Transverse colon (tissue), 4 donors: ENCODE measurements around the gene CD300E. TPM values are rescaled to one million over a fixed set of nuclear protein-coding genes. Genes with fewer than 3 reads are reported as not detected.

ENCODE experiments used
- DNase-seq: peaks from one replicate; pipeline ENCODE4 v3.0.0-alpha.2; 2019
- H3K27ac ChIP-seq, 4 donors: fragments of 200-600 bp; sonication (generic); 2 replicates each; pipeline ENCODE4 v1.5.1; 2016 to 2018; ENCODE audit warnings: inconsistent platforms in 4 of 4
- H3K27me3 ChIP-seq: fragments of 200-600 bp; sonication (generic); 2 replicates; pipeline ENCODE4 v1.5.1; 2017; ENCODE audit warnings: inconsistent platforms
- H3K36me3 ChIP-seq, 4 donors: fragments of 200-600 bp; sonication (generic); 2 replicates each; pipeline ENCODE4 v1.5.1; 2017 to 2019; ENCODE audit warnings: inconsistent platforms in 4 of 4
- H3K4me1 ChIP-seq, 4 donors: fragments of 200-600 bp; sonication (generic); 2 replicates each; pipeline ENCODE4 v1.5.1; 2017 to 2020; ENCODE audit warnings: inconsistent platforms in 4 of 4
- H3K4me3 ChIP-seq, 4 donors: fragments of 200-600 bp; sonication (generic); 1 replicate in 1 of 4; 2 replicates in 3 of 4; pipeline versions ENCODE4 v1.5.1 to v1.6.1; 2017 to 2019; ENCODE audit warnings: inconsistent platforms in 4 of 4
- H3K9me3 ChIP-seq, 2 donors: fragments of 200-600 bp; sonication (generic); 2 replicates each; pipeline ENCODE4 v1.5.1; 2017 to 2019; ENCODE audit warnings: inconsistent platforms in 2 of 2
- EP300 ChIP-seq: sonication (generic); formaldehyde crosslinking; IDR thresholded peaks from one replicate; pipeline ENCODE4 v1.6.1; 2017; ENCODE audit warnings: antibody characterized with exemption, low read depth
- POLR2A ChIP-seq: fragments of 450-650 bp; IDR thresholded peaks from one replicate; pipeline ENCODE4 v1.6.1; 2016; ENCODE audit warnings: antibody characterized with exemption, mild to moderate bottlenecking, moderate library complexity
- POLR2AphosphoS5 ChIP-seq, 3 donors: sonication (generic); formaldehyde crosslinking; IDR thresholded peaks; one replicate each; pipeline ENCODE4 v1.6.1; 2016; ENCODE audit warnings: antibody characterized with exemption in 3 of 3
- WGBS, 2 donors: methylation state at CpG; one replicate each; pipeline ENCODE4 v1.1.5; 2018; ENCODE audit warnings: low coverage in 1 of 2; 5-methylcytosine and 5-hydroxymethylcytosine counted together
- in situ Hi-C, 4 donors: fragments of 200-750 bp; cut with MboI; loops; one replicate each; pipeline versions ENCODE4 v1.15.0 to v1.15.1; 2017; ENCODE audit warnings: low sequenced_read_pairs in 3 of 4, low pct_ligation_motif_present in 1 of 4, low pct_unique_long_range_greater_than_20kb in 1 of 4
- intact Hi-C: fragments of 100-400 bp; cut with DNase I; formaldehyde crosslinking; loops from one replicate; pipeline ENCODE4 v1.15.1; 2023; ENCODE audit warnings: low total_unique reads
- total RNA-seq, 4 donors: library from RNA; depleted of rRNA; stranded (reverse); fragments of >200 nt; gene quantifications; one replicate each; pipeline ENCODE4 v1.1.0, GENCODE V29; 2016
- TF ChIP-seq, protein P1 (sequence below), 5 experiments: fragments of 200-600 bp in 3 of 5; fragments of 450-650 bp in 2 of 5; sonication (generic) in 3 of 5; IDR thresholded peaks; 1 replicate in 2 of 5; 2 replicates in 3 of 5; pipeline ENCODE4 v1.5.1; 2016 to 2017; ENCODE audit warnings: antibody characterized with exemption in 5 of 5, inconsistent platforms in 3 of 5, mild to moderate bottlenecking in 2 of 5, moderate library complexity in 1 of 5

The CD300E gene
- total RNA-seq, 4 donors from 2014 or later = 0.14 to 0.32 TPM; not detected in 2

DNA sequence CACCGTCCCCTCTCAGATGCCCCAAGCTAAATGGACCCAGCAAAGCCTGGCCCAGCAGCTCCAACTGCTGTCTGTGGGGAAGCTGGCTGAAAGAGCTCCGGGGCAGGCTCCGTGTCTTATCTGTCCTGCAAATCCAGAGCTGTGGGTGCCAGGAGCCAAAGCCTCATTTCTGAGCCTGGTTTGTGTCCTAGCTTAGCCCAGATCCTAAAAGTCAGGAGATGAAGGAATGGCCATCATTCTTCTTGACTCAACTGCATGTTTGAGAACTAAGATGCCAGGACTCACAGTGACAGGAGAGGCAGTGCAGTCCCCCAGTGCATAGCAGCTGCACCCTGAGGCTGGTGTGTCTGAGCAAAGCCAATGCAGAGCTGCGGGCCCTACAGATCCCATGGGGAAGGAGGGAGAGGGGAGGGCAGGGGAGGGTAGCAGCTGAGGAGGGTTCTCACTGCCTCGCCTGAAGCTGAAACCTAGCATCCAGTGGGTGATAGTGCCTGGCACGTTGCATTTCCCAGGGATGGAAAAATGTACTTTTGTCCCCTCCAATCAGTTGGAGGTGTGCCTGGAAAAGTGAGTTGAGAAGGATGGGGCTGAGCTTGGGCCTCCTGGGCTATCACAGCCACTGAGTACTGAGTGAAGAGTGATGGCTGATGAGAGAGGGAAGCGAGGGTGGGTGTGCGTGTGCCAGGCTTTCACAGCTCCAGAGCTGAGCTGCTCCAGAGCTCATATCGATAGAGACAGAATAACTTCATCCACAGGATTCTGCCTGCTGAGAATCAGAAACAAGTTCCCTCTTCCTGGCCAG is 24.5 kb upstream of the CD300E start:
- WGBS, 2 donors = 76% methylated on average over 9 of the region's 9 CpGs; no CpG with 5 or more reads in 1 of the 2 donors

GRCh38 chr17:74646231-74646630 is 22.7 kb upstream of the CD300E start:
- no peak overlapping the region for H3K27ac ChIP-seq
- no peaks in the 10 kb centered on the region for H3K36me3 ChIP-seq
- no peak overlapping the region for H3K4me3 ChIP-seq
- in situ Hi-C loops = no loop called here
- peaks cover 43% of the 10 kb centered on the region for H3K27me3 ChIP-seq
- WGBS, 2 donors = 44 to 71% methylated on average over 1 to 3 of the region's 3 CpGs
- H3K4me1 ChIP-seq = no peaks in the 10 kb centered on the region
- H3K9me3 ChIP-seq = no peaks in the 10 kb centered on the region
- DNase-seq = no peak
- TF ChIP-seq POLR2A = no peak
- TF ChIP-seq, protein P1, sequence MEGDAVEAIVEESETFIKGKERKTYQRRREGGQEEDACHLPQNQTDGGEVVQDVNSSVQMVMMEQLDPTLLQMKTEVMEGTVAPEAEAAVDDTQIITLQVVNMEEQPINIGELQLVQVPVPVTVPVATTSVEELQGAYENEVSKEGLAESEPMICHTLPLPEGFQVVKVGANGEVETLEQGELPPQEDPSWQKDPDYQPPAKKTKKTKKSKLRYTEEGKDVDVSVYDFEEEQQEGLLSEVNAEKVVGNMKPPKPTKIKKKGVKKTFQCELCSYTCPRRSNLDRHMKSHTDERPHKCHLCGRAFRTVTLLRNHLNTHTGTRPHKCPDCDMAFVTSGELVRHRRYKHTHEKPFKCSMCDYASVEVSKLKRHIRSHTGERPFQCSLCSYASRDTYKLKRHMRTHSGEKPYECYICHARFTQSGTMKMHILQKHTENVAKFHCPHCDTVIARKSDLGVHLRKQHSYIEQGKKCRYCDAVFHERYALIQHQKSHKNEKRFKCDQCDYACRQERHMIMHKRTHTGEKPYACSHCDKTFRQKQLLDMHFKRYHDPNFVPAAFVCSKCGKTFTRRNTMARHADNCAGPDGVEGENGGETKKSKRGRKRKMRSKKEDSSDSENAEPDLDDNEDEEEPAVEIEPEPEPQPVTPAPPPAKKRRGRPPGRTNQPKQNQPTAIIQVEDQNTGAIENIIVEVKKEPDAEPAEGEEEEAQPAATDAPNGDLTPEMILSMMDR (IDR thresholded peaks at IDR 0.05) = peak in 2 of 5 experiments; percentile 11 to 13
- intact Hi-C loops = no loop called here

More for the DNA sequence above, 24.5 kb upstream of the CD300E start:
- in situ Hi-C loops = no loop called here
- no peaks in the 10 kb centered on the region for H3K9me3 ChIP-seq
- H3K36me3 ChIP-seq = no peaks in the 10 kb centered on the region
- peaks cover 53% of the 10 kb centered on the region for H3K27me3 ChIP-seq
- no peak overlapping the region for H3K4me3 ChIP-seq
- TF ChIP-seq POLR2AphosphoS5 (IDR thresholded peaks at IDR 0.05) = peak in 2 of 3 donors; percentile 33 to 51
- TF ChIP-seq POLR2A = no peak
- H3K27ac ChIP-seq = no peak overlapping the region
- no peak for DNase-seq
- H3K4me1 ChIP-seq = no peaks in the 10 kb centered on the region
- intact Hi-C loops = no loop called here

DNA sequence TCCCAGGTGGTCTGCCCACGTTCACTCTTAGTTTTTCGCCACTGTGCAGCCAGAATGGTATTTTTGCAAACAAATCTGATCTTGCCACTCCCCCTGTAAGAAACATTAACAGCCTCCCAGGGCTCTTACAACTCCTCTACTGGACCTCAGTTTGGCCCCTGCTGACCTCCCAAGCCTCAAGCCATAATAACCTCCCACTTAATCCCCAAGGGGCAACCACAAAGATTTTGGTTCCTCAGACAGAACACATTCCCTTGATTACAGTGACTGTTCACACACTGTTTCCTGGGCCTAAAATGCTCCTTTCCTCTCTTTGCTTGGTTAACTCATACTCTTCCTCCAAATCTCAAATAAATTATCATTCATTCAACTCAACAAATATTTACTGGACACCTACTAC is 21.5 kb upstream of the CD300E start:
- 64 to 66% methylated on average over 2 of the region's 2 CpGs for WGBS, 2 donors
- Histone ChIP-seq H3K4me1 (peaks cover 0 to 1% (median 0%) of the 10 kb centered on the region in 4 donors), H3K4me3 (no peak overlapping the region), H3K9me3 (no peaks in the 10 kb centered on the region), H3K27ac (no peak overlapping the region), H3K27me3 (peaks cover 33% of the 10 kb centered on the region), H3K36me3 (no peaks in the 10 kb centered on the region)
- no peak for DNase-seq
- intact Hi-C loops (no loop called here), in situ Hi-C loops (no loop called here)
- TF ChIP-seq, protein P1 (IDR thresholded peaks at IDR 0.05) = no peak
- TF ChIP-seq EP300 (no peak), POLR2A (no peak), POLR2AphosphoS5 (IDR thresholded peaks at IDR 0.05) (no peak)

DNA sequence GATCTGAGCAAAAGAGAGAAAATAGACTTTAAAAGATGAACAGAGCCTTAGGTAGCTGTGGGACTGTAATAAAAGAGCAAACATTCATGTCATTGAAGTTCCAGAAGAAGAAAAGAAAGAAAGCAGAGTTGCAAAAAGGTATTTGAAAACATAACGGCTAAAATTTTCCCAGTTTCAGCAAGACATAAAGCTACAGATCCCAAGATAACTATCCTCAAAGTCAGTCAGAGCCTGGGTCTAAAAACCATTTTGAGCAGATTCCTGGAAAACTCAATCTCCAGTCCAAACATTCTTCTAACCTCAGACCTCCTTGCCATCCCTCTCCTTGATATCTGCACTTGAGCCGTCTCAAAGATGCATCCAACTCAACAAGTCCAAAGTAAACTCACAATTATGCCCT is 20.9 kb upstream of the CD300E start:
- Histone ChIP-seq H3K4me1 (peaks cover 0 to 2% (median 0%) of the 10 kb centered on the region in 4 donors), H3K4me3 (no peak overlapping the region), H3K27ac (no peak overlapping the region), H3K9me3 (no peaks in the 10 kb centered on the region), H3K27me3 (peaks cover 30% of the 10 kb centered on the region), H3K36me3 (no peaks in the 10 kb centered on the region)
- TF ChIP-seq POLR2A (no peak), EP300 (no peak), POLR2AphosphoS5 (IDR thresholded peaks at IDR 0.05) (no peak)
- TF ChIP-seq, protein P1 (IDR thresholded peaks at IDR 0.05) = no peak
- WGBS, 2 donors = 90 to 94% methylated on average over 2 of the region's 2 CpGs
- in situ Hi-C loops = no loop called here
- intact Hi-C loops = no loop called here
- DNase-seq = no peak
